Tibial artery (tissue), 4 donors: Measurements from ENCODE around the gene ULK4.

Experiments used
- DNase-seq, 2 donors: peaks; one replicate each; pipeline ENCODE4 v3.0.0-alpha.2; 2019
- H3K27ac ChIP-seq, 2 donors: fragments of 200-600 bp; sonication (generic) in 1 of 2; 1 replicate in 1 of 2; 2 replicates in 1 of 2; pipeline ENCODE4 v1.5.1; 2018 to 2019; ENCODE audit warnings: mild to moderate bottlenecking in 1 of 2
- H3K27me3 ChIP-seq, 2 donors: fragments of 200-600 bp; sonication (generic) in 1 of 2; one replicate each; pipeline versions ENCODE4 v1.5.1 to v1.6.0; 2016 to 2019
- H3K36me3 ChIP-seq, 3 donors: fragments of 200-600 bp; sonication (generic) in 2 of 3; one replicate each; pipeline ENCODE4 v1.5.1; 2016 to 2019; ENCODE audit warnings: mild to moderate bottlenecking in 2 of 3
- H3K4me1 ChIP-seq, 4 donors: fragments of 200-600 bp; sonication (generic) in 2 of 4; 1 replicate in 3 of 4; 2 replicates in 1 of 4; pipeline ENCODE4 v1.5.1; 2016 to 2019
- H3K4me3 ChIP-seq, 2 donors: fragments of 200-600 bp; sonication (generic) in 1 of 2; 1 replicate in 1 of 2; 2 replicates in 1 of 2; pipeline ENCODE4 v1.5.1; 2018 to 2019; ENCODE audit warnings: mild to moderate bottlenecking in 2 of 2
- H3K9me3 ChIP-seq, 3 donors: fragments of 200-600 bp; sonication (generic) in 1 of 3; one replicate each; pipeline ENCODE4 v1.5.1; 2016 to 2019
- CTCF ChIP-seq, 2 experiments: fragments of 200-600 bp in 1 of 2; fragments of 450-650 bp in 1 of 2; IDR thresholded peaks; one replicate each; pipeline ENCODE4 v1.5.1; 2017 to 2019; ENCODE audit warnings: antibody characterized with exemption in 2 of 2, mild to moderate bottlenecking in 1 of 2, moderate library complexity in 1 of 2
- intact Hi-C: fragments of 100-400 bp; cut with DNase I; formaldehyde crosslinking; loops from one replicate; pipeline ENCODE4 v1.15.0; 2023; ENCODE audit warnings: low total_unique reads

ULK4 gene

GRCh38 chr3:41503998-41504623 lies 457.8 kb downstream of the ULK4 start:
- TF ChIP-seq CTCF (IDR thresholded peaks at IDR 0.05): no peak
- DNase-seq: no peak
- no peaks in the 10 kb centered on the region for H3K36me3 ChIP-seq
- intact Hi-C loops: no loop called here
- H3K4me1 ChIP-seq: peaks cover 0 to 4% (median 0%) of the 10 kb centered on the region in 4 donors
- no peak overlapping the region for H3K4me3 ChIP-seq
- H3K27me3 ChIP-seq: no peaks in the 10 kb centered on the region
- no peaks in the 10 kb centered on the region for H3K9me3 ChIP-seq
- H3K27ac ChIP-seq: no peak overlapping the region

DNA sequence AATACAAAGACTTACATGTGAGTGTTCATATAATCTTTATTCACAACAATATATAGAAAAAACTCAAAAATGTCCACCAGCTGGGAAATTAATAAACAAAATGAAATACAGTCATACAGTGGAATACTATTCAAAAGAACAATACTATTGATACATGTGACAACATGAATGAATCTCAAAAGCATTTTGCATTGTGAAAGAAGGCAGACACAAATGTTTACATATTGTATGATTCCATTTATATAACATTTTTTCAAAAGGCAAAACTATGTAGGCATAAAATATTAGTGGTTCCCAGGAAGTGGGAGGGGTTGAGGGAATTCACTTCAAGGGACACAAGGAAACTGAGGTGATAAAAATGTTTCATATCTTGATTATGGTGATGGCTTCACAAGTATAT lies 459.4 kb downstream of the ULK4 start:
- intact Hi-C loops: no loop called here
- Histone ChIP-seq H3K4me3 (no peak overlapping the region), H3K9me3 (no peaks in the 10 kb centered on the region), H3K27ac (no peak overlapping the region), H3K27me3 (no peaks in the 10 kb centered on the region), H3K36me3 (no peaks in the 10 kb centered on the region), H3K4me1 (peaks cover 0 to 4% (median 0%) of the 10 kb centered on the region in 4 donors)
- no peak for TF ChIP-seq CTCF (IDR thresholded peaks at IDR 0.05)
- DNase-seq: no peak

- H3K4me3 ChIP-seq: no peak overlapping the region
- no peak for DNase-seq
These were observed 459.9 kb downstream of the ULK4 start for GRCh38 chr3:41502023-41502422.

DNA sequence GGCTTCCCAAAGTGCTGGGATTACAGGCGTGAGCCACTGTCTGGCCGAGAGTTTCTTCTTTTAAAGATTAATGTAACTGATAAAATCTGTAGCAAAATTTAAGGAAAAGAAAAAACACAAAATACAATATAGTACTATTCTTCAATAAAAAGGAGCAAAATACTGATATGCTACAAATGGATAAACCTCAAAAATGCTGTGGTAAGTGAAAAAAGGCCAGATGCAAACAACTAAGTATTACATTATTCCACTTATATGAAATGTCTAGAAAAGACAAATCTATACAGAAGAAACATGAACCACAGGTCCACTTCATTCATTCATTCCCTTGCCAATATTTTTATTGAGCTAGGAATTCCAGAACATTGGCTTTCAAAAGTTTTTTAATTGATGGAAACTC lies 463.1 kb downstream of the ULK4 start:
- no peak overlapping the region for H3K4me3 ChIP-seq
- no peak for DNase-seq
- H3K27me3 ChIP-seq: no peaks in the 10 kb centered on the region
- peaks cover 0 to 4% (median 0%) of the 10 kb centered on the region in 4 donors for H3K4me1 ChIP-seq
- H3K27ac ChIP-seq: no peak overlapping the region
- no peaks in the 10 kb centered on the region for H3K9me3 ChIP-seq
- H3K36me3 ChIP-seq: no peaks in the 10 kb centered on the region
- intact Hi-C loops: no loop called here
- no peak for TF ChIP-seq CTCF (IDR thresholded peaks at IDR 0.05)

More at GRCh38 chr3:41502023-41502422, 459.9 kb downstream of the ULK4 start:
- Histone ChIP-seq H3K27me3 (no peaks in the 10 kb centered on the region), H3K9me3 (no peaks in the 10 kb centered on the region), H3K27ac (no peak overlapping the region), H3K4me1 (peaks cover 0 to 4% (median 0%) of the 10 kb centered on the region in 4 donors), H3K36me3 (no peaks in the 10 kb centered on the region)
- TF ChIP-seq CTCF (IDR thresholded peaks at IDR 0.05): no peak
- intact Hi-C loops: no loop called here

- H3K4me3 ChIP-seq: no peak overlapping the region
- H3K27ac ChIP-seq: no peak overlapping the region
- TF ChIP-seq CTCF (IDR thresholded peaks at IDR 0.05): no peak
- H3K9me3 ChIP-seq: no peaks in the 10 kb centered on the region
- no peak for DNase-seq
- no peaks in the 10 kb centered on the region for H3K4me1 ChIP-seq
- no peaks in the 10 kb centered on the region for H3K27me3 ChIP-seq
- intact Hi-C loops: no loop called here
- H3K36me3 ChIP-seq: no peaks in the 10 kb centered on the region
These were observed 471.5 kb downstream of the ULK4 start for GRCh38 chr3:41490360-41490759.

- Histone ChIP-seq H3K36me3 (no peaks in the 10 kb centered on the region), H3K27ac (no peak overlapping the region), H3K4me3 (no peak overlapping the region), H3K4me1 (no peaks in the 10 kb centered on the region), H3K27me3 (no peaks in the 10 kb centered on the region), H3K9me3 (no peaks in the 10 kb centered on the region)
- DNase-seq: no peak
- TF ChIP-seq CTCF (IDR thresholded peaks at IDR 0.05): no peak
- intact Hi-C loops: no loop called here
These were observed 472.7 kb downstream of the ULK4 start for GRCh38 chr3:41489231-41489630.
